K562 (cell line): ENCODE data around the gene GALT. TPM values are rescaled to one million over a fixed set of nuclear protein-coding genes. Genes with fewer than 3 reads are reported as not detected.

Experiments
- ATAC-seq: fragments of 200-7000 bp; cut with Tn5 transposase; 3 replicates; pipeline ENCODE4 v1.9.1; 2020; ENCODE audit warnings: moderate library complexity
- BruUV-seq: library from RNA; stranded (reverse); fragments of 400-500 nt; replicated peaks from 2 replicates; lab custom pipeline; 2021; lab: Mats Ljungman, UMichigan
- CTCF ChIA-PET: fragments of 300-600 bp; formaldehyde crosslinking; extraction: SDS; loops from one replicate; lab custom pipeline; 2021; ENCODE audit warnings: low intra/inter-chr PET ratio; lab: Yijun Ruan, JAX
- POLR2A ChIA-PET: fragments of 300-600, 350-650 bp; sonication (Branson Sonifier 250); formaldehyde crosslinking; extraction: SDS; loops from one replicate; lab custom pipeline; 2021; ENCODE audit warnings: antibody characterized with exemption, inconsistent platforms; lab: Yijun Ruan, JAX
- DNase-seq, 4 experiments: peaks; one replicate each; pipeline versions ENCODE4 v3.0.0 to v3.0.0-alpha.2; 2011 to 2018; ENCODE audit warnings: low spot score in 3 of 4, mixed read lengths in 3 of 4; ENCODE audit errors: extremely low read depth in 1 of 4
- FAIRE-seq: peaks from 2 replicates; lab custom pipeline; 2011; peaks lifted over from hg19 to GRCh38; lab: Jason Lieb, UNC
- H2AFZ ChIP-seq: 2 replicates; pipeline ENCODE4 v1.6.0; 2011; ENCODE audit warnings: low read depth, low read length, control low read depth, inconsistent platforms
- H3K27ac ChIP-seq: fragments of 200-600 bp; 3 replicates; pipeline ENCODE4 v1.8.0; 2011; ENCODE audit warnings: low read depth, mild to moderate bottlenecking, control low read depth, inconsistent platforms, low read length, moderate library complexity, mixed read lengths; ENCODE audit errors: extremely low read depth
- H3K27me3 ChIP-seq, 2 experiments: fragments of 300-600 bp in 1 of 2; 2 replicates in 1 of 2; 3 replicates in 1 of 2; pipeline versions ENCODE4 v1.6.0 to v1.8.0; 2011; ENCODE audit warnings: inconsistent platforms in 2 of 2, low read length in 2 of 2, mild to moderate bottlenecking in 1 of 2, mixed read lengths in 1 of 2, moderate library complexity in 1 of 2; ENCODE audit not compliant: control insufficient read depth in 2 of 2, insufficient read depth in 2 of 2
- H3K36me3 ChIP-seq: fragments of 300-600 bp; 3 replicates; pipeline ENCODE4 v1.8.0; 2011; ENCODE audit warnings: mild to moderate bottlenecking, low read length, inconsistent platforms; ENCODE audit not compliant: control insufficient read depth, insufficient read depth
- H3K4me1 ChIP-seq, 2 experiments: fragments of 200-600 bp in 1 of 2; replicated peaks in 1 of 2; 2 replicates in 1 of 2; 3 replicates in 1 of 2; pipeline versions ENCODE4 v1.5.1 to v1.8.0; 2011; ENCODE audit warnings: inconsistent platforms in 2 of 2, low read length in 2 of 2, mild to moderate bottlenecking in 1 of 2, mixed read lengths in 1 of 2, moderate library complexity in 1 of 2; ENCODE audit not compliant: control insufficient read depth in 2 of 2, insufficient read depth in 2 of 2
- H3K4me2 ChIP-seq: 2 replicates; pipeline ENCODE4 v1.6.1; 2011; ENCODE audit warnings: low read length, control low read depth, inconsistent platforms, mixed read lengths; ENCODE audit not compliant: insufficient read depth
- H3K4me3 ChIP-seq: fragments of 200-600 bp; sonication (generic), shearing (Covaris generic); 2 replicates; pipeline ENCODE4 v1.5.1; 2016; ENCODE audit warnings: control low read depth, inconsistent platforms
- H3K79me2 ChIP-seq: fragments of 200-600 bp; 3 replicates; pipeline ENCODE4 v1.8.0; 2011; ENCODE audit warnings: low read length, inconsistent platforms; ENCODE audit not compliant: control insufficient read depth, insufficient read depth
- H3K9ac ChIP-seq, 2 experiments: 2 replicates each; pipeline versions ENCODE4 v1.6.0 to v1.6.1; 2011; ENCODE audit warnings: low read depth in 2 of 2, low read length in 2 of 2, control low read depth in 1 of 2, inconsistent platforms in 1 of 2, mild to moderate bottlenecking in 1 of 2, mixed read lengths in 1 of 2; ENCODE audit not compliant: insufficient read depth in 1 of 2
- H3K9me1 ChIP-seq: one replicate; pipeline ENCODE4 v1.6.0; 2011; ENCODE audit warnings: inconsistent platforms, mild to moderate bottlenecking, low read length, moderate library complexity; ENCODE audit not compliant: control insufficient read depth, insufficient read depth
- H3K9me3 ChIP-seq: replicated peaks from 2 replicates; pipeline ENCODE4 v1.5.1; 2011; ENCODE audit warnings: low read depth, low read length, inconsistent platforms; ENCODE audit not compliant: control insufficient read depth, insufficient read depth
- H4K20me1 ChIP-seq: replicated peaks from 2 replicates; pipeline ENCODE4 v1.6.1; 2011; ENCODE audit warnings: low read length, inconsistent platforms, mixed read lengths; ENCODE audit not compliant: control insufficient read depth, insufficient read depth
- CTCF ChIP-seq, 3 experiments: IDR thresholded peaks in 2 of 3; conservative IDR thresholded peaks in 1 of 3; 2 replicates each; pipeline ENCODE4 v1.5.1; 2011 to 2012; ENCODE audit warnings: low read length in 3 of 3, mild to moderate bottlenecking in 3 of 3, control low read depth in 2 of 3, improper control_type of control experiment in 1 of 3, inconsistent platforms in 1 of 3, low read depth in 1 of 3, mixed read lengths in 1 of 3, moderate library complexity in 1 of 3; ENCODE audit not compliant: insufficient read depth in 2 of 3
- EGR1 ChIP-seq: fragments of 450-650 bp; conservative IDR thresholded peaks from 2 replicates; pipeline ENCODE4 v1.6.1; 2017; ENCODE audit warnings: mild to moderate bottlenecking
- TBP ChIP-seq: optimal IDR thresholded peaks from 2 replicates; pipeline ENCODE3; 2011; ENCODE audit warnings: low read depth, low read length, improper control_type of control experiment
- ZHX1 ChIP-seq: fragments of 150-350 bp; conservative IDR thresholded peaks from 2 replicates; pipeline ENCODE4 v1.6.1; 2014; ENCODE audit warnings: low read length
- WGBS: fragments of 100-300 bp; shearing (Covaris generic); methylation state at CpG from one replicate; pipeline ENCODE4 v1.1.6; 2016; ENCODE audit warnings: low coverage, mixed read lengths; ENCODE audit not compliant: insufficient coverage; ENCODE audit errors: missing lambda C conversion rate; 5-methylcytosine and 5-hydroxymethylcytosine counted together
- in situ Hi-C: fragments of 300-500 bp; cut with MboI; formaldehyde crosslinking; loops from 4 replicates; pipeline ENCODE4 v1.15.0; 2018; ENCODE audit warnings: inconsistent platforms, mixed read lengths
- intact Hi-C: fragments of 100-400 bp; cut with micrococcal nuclease; formaldehyde crosslinking; loops from 2 replicates; pipeline ENCODE4 v1.14.2; 2022
- polyA plus RNA-seq, 8 experiments: library from polyadenylated mRNA; depleted of rRNA in 4 of 8; stranded (reverse) in 5 of 8; unstranded in 3 of 8; fragments of >200 nt; fragmentation: Nextera tagmentation in 2 of 8; fragmentation: Illumina TruSeq in 1 of 8; extraction: Ambion mirVana in 2 of 8; extraction: Trizol in 1 of 8; gene quantifications; 2 replicates each; pipeline versions ENCODE4 v1.2.1 to v1.2.3, GENCODE V29; 2011 to 2014; ENCODE audit warnings: inconsistent platforms in 1 of 8, missing spikeins in 1 of 8
- total RNA-seq, 7 experiments: library from RNA; depleted of rRNA in 6 of 7; stranded (reverse); fragments of >200 nt in 6 of 7; fragmentation: Illumina TruSeq in 2 of 7; extraction: Trizol in 2 of 7; gene quantifications; 2 replicates each; pipeline versions ENCODE4 v1.2.1 to v1.2.3, GENCODE V29; 2011 to 2021; ENCODE audit warnings: low replicate concordance in 1 of 7

The GALT gene
- total and polyA plus RNA-seq, 9 of the 15 experiments (the other 6 are each of a cell fraction or from before 2014, with no cell fraction given), result 7.3 to 29.2 (median 15.6) TPM

- TF ChIP-seq ZHX1, result no peak
- 0 out of 2 replicates have a peak, but pooled peaks have one; percentile 6 for TF ChIP-seq EGR1
- BruUV-seq, result no TSS peak
- no peaks in the 10 kb centered on the region for H3K9me1 ChIP-seq
- H3K4me3 ChIP-seq, result no peak overlapping the region
- FAIRE-seq (no peak), ATAC-seq (no peak), DNase-seq (peak in 2 of 4 experiments; percentile 27 to 30)
- H3K4me2 ChIP-seq, result no peak overlapping the region
- 93% methylated on average over 2 of the region's 2 CpGs for WGBS
- H3K79me2 ChIP-seq, result no peaks in the 10 kb centered on the region
- ChIA-PET CTCF (interaction anchor here (0.5 to 3.1 kb wide), 2 partner anchors 26 to 36 kb away, joined by 3 to 20 read pairs; no protein-coding TSS in a partner anchor), POLR2A (no interaction called here)
- no peak overlapping the region for H2AFZ ChIP-seq
- H3K27me3 ChIP-seq, result no peaks in the 10 kb centered on the region
- H3K9ac ChIP-seq, result no peak overlapping the region
- in situ Hi-C loops (no loop called here), intact Hi-C loops (loop anchor here (1.0 kb wide), 1 partner anchor 26 kb away; no protein-coding TSS in a partner anchor)
- H3K27ac ChIP-seq, result no peak overlapping the region
- no peaks in the 10 kb centered on the region for H4K20me1 ChIP-seq
- H3K4me1 ChIP-seq, result peaks cover 0 to 2% of the 10 kb centered on the region in 2 experiments; a peak in 1 of 5 replicates
- H3K36me3 ChIP-seq, result no peaks in the 10 kb centered on the region
- H3K9me3 ChIP-seq, result no peaks in the 10 kb centered on the region
Measured at GRCh38 chr9:34675869-34676268, 29.4 kb downstream of the GALT start.

- in situ Hi-C loops, result no loop called here
- H3K27ac ChIP-seq, result no peak overlapping the region
- H3K4me1 ChIP-seq, result no peaks in the 10 kb centered on the region
- no peak overlapping the region for H3K4me3 ChIP-seq
- DNase-seq, result no peak
- FAIRE-seq, result no peak
- no peak for ATAC-seq
- BruUV-seq, result no TSS peak
- POLR2A ChIA-PET, result no interaction called here
- 38% methylated on average over 4 of the region's 4 CpGs for WGBS
- no peaks in the 10 kb centered on the region for H3K27me3 ChIP-seq
- no peak overlapping the region for H3K9ac ChIP-seq
- no peaks in the 10 kb centered on the region for H4K20me1 ChIP-seq
- intact Hi-C loops, result no loop called here
- TF ChIP-seq CTCF (IDR thresholded peaks at IDR 0.05 in 2 of 3, conservative IDR thresholded peaks at IDR 0.05 in 1 of 3; ENCODE audit: insufficient read depth in 2 of 3, low read depth in 1 of 3, low read length in 3 of 3) (0 out of 6 replicates have a peak, but pooled peaks of 1 of the 3 experiments have one; percentile 12), TBP (no peak)
- TF ChIP-seq, all 486 proteins: peak for 1
- Histone ChIP-seq H3K9me3 (no peaks in the 10 kb centered on the region), H3K79me2 (no peaks in the 10 kb centered on the region), H2AFZ (no peak overlapping the region), H3K9me1 (no peaks in the 10 kb centered on the region), H3K36me3 (no peaks in the 10 kb centered on the region), H3K4me2 (no peak overlapping the region)
- CTCF ChIA-PET, result no interaction called here
Measured at GRCh38 chr9:34684145-34684544, 37.7 kb downstream of the GALT start.
